HL-60 (cell line): ENCODE measurements around the gene SLC5A9.
A peak's percentile ranks its signal among the peaks of the same experiment; 100 is the strongest.

Experiments
- DNase-seq, 2 experiments: peaks; one replicate each; pipeline ENCODE4 v3.0.0-alpha.2; 2010 to 2020; ENCODE audit warnings: low read depth in 1 of 2, low spot score in 1 of 2
- H3K27ac ChIP-seq: fragments of 250-450 bp; sonication (Bioruptor Pico); replicated peaks from 2 replicates; pipeline ENCODE4 v1.5.1; 2020; ENCODE audit warnings: mild to moderate bottlenecking, moderate library complexity
- H3K27me3 ChIP-seq: fragments of 250-450 bp; sonication (Bioruptor Pico); 2 replicates; pipeline ENCODE4 v1.5.1; 2021; ENCODE audit warnings: mild to moderate bottlenecking, moderate library complexity; ENCODE audit not compliant: insufficient read depth, poor library complexity, severe bottlenecking
- H3K4me3 ChIP-seq: replicated peaks from 2 replicates; pipeline ENCODE4 v1.5.1; 2011; ENCODE audit warnings: mild to moderate bottlenecking, control low read depth, low read length; ENCODE audit not compliant: insufficient read depth
- GABPA ChIP-seq: IDR thresholded peaks from 2 replicates; pipeline ENCODE4 v1.6.1; 2012; ENCODE audit warnings: low read depth
- POLR2AphosphoS5 ChIP-seq: IDR thresholded peaks from 2 replicates; pipeline ENCODE4 v1.6.1; 2012; ENCODE audit warnings: low read depth
- SPI1 ChIP-seq: IDR thresholded peaks from 2 replicates; pipeline ENCODE4 v1.6.1; 2012; ENCODE audit warnings: low read depth, mild to moderate bottlenecking, borderline replicate concordance
- TF ChIP-seq, protein P1 (sequence below): IDR thresholded peaks from one replicate; pipeline ENCODE4 v1.5.1; 2011; ENCODE audit warnings: low read length, control low read depth, inconsistent platforms; ENCODE audit not compliant: insufficient read depth
- TF ChIP-seq, protein P2 (sequence below): IDR thresholded peaks from 2 replicates; pipeline ENCODE4 v1.6.1; 2012; ENCODE audit warnings: low read depth; ENCODE audit not compliant: insufficient replicate concordance

The SLC5A9 gene

DNA sequence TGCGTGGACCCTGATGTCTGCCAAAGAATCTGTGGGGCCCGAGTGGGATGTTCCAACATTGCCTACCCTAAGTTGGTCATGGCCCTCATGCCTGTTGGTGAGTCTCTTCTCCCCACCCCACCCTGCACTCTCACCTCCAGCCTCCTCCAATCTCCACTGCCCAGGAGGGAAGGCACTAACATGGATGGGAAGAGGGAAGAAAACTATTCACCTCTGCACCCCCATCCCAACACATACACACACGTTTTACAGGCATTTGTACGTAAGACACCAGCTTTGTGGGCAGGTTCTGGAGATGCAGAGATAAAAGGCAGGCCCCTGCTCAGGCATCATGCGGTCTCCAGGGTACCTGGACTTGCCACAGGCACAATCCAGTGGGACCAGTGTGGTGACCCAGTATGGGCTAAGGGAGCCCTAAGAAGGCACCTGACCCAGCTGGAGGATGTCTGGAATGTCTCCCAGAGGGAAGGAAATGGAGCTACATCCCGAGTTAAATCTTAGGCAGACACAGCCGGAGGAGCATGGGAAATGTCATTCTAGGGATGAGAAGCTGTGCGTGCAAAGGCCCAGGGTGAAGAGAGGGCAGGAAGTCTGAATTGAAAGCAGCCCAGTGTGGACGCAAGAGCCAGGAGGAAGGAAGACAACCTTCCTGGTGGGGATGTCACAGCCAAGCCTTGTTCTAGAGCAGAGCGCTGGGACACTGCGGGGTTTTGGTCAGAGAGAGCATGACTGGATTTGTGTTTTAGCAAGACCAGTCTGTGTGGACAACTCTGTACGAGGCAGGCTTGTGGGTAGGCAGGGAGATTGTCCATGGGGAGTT lies 11.4 kb downstream of the SLC5A9 start:
- Histone ChIP-seq H3K27me3 (no peaks in the 10 kb centered on the region), H3K4me3 (no peak overlapping the region), H3K27ac (no peak overlapping the region)
- TF ChIP-seq POLR2AphosphoS5 (no peak), GABPA (no peak), SPI1 (no peak)
- TF ChIP-seq, protein P1, sequence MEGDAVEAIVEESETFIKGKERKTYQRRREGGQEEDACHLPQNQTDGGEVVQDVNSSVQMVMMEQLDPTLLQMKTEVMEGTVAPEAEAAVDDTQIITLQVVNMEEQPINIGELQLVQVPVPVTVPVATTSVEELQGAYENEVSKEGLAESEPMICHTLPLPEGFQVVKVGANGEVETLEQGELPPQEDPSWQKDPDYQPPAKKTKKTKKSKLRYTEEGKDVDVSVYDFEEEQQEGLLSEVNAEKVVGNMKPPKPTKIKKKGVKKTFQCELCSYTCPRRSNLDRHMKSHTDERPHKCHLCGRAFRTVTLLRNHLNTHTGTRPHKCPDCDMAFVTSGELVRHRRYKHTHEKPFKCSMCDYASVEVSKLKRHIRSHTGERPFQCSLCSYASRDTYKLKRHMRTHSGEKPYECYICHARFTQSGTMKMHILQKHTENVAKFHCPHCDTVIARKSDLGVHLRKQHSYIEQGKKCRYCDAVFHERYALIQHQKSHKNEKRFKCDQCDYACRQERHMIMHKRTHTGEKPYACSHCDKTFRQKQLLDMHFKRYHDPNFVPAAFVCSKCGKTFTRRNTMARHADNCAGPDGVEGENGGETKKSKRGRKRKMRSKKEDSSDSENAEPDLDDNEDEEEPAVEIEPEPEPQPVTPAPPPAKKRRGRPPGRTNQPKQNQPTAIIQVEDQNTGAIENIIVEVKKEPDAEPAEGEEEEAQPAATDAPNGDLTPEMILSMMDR = no peak
- TF ChIP-seq, protein P2, sequence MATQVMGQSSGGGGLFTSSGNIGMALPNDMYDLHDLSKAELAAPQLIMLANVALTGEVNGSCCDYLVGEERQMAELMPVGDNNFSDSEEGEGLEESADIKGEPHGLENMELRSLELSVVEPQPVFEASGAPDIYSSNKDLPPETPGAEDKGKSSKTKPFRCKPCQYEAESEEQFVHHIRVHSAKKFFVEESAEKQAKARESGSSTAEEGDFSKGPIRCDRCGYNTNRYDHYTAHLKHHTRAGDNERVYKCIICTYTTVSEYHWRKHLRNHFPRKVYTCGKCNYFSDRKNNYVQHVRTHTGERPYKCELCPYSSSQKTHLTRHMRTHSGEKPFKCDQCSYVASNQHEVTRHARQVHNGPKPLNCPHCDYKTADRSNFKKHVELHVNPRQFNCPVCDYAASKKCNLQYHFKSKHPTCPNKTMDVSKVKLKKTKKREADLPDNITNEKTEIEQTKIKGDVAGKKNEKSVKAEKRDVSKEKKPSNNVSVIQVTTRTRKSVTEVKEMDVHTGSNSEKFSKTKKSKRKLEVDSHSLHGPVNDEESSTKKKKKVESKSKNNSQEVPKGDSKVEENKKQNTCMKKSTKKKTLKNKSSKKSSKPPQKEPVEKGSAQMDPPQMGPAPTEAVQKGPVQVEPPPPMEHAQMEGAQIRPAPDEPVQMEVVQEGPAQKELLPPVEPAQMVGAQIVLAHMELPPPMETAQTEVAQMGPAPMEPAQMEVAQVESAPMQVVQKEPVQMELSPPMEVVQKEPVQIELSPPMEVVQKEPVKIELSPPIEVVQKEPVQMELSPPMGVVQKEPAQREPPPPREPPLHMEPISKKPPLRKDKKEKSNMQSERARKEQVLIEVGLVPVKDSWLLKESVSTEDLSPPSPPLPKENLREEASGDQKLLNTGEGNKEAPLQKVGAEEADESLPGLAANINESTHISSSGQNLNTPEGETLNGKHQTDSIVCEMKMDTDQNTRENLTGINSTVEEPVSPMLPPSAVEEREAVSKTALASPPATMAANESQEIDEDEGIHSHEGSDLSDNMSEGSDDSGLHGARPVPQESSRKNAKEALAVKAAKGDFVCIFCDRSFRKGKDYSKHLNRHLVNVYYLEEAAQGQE = no peak
- DNase-seq = no peak

DNA sequence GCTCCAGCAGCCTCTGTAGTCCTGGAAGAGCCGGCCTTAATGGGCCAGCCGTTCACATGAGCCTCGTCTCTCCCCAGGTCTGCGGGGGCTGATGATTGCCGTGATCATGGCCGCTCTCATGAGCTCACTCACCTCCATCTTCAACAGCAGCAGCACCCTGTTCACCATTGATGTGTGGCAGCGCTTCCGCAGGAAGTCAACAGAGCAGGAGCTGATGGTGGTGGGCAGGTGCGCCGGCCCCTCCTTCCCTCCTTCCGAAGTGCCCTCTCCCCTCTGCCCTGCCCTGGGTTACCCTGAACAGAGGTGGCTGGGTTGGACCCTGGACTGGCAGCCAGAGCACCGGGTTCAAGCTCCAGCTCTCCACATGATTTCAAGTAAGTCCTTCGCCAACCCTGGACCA lies 13.1 kb downstream of the SLC5A9 start:
- TF ChIP-seq, protein P1 = no peak
- TF ChIP-seq, protein P2 = no peak
- no peak for TF ChIP-seq POLR2AphosphoS5
- no peak for TF ChIP-seq GABPA
- no peak for TF ChIP-seq SPI1
- no peak for DNase-seq
- no peak overlapping the region for H3K4me3 ChIP-seq
- H3K27me3 ChIP-seq = no peaks in the 10 kb centered on the region
- no peak overlapping the region for H3K27ac ChIP-seq

DNA sequence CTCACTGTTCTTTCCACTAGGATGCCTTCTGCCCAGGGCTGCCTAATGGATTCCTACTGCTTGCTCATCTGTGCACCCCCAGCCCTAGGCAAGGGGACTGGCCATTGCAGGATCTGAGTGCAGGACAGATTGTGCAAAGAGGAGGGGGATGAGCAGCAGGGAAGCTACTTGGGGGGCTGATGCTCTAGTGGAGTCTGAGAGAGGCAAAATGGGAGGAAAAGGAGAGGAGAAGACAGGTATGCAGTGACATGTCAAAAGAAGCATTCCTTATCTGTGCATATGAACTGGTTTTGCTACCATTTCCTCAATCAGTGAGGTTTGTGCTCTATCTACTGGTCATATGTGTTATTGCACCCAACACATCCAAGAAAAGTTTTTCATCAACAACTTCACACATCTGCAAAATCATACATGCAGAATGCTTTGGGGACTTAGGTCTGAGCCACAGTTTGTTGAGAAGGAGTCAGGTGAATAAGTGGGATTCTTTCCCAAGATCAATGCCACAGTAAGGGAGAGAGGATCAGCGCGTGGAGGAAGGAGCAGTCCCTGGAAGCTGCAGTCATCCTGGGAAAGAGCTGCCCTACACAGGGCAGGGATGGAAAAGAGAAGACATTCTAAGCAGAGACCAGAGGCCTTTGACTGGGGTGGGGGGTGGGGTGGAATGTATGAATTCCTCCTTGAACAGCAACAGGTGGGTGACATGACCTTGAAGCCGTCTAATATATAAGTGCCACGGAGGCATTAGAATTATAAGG lies 14.4 kb downstream of the SLC5A9 start:
- H3K27ac ChIP-seq = no peak overlapping the region
- no peak for DNase-seq
- H3K27me3 ChIP-seq = no peaks in the 10 kb centered on the region
- H3K4me3 ChIP-seq = no peak overlapping the region
- TF ChIP-seq, protein P2 = no peak
- TF ChIP-seq GABPA (no peak), SPI1 (no peak), POLR2AphosphoS5 (no peak)
- TF ChIP-seq, protein P1 = peak; percentile 67
